ENCODE results near the gene LYRM9. TPM values are rescaled to one million over a fixed set of nuclear protein-coding genes. Genes with fewer than 3 reads are reported as not detected.
"Not testable (repeated sequence)": the region's sequence is repeated elsewhere in the genome, so short reads cannot be mapped to it uniquely, and the experiment has no call there.

Gene LYRM9
- polyA plus RNA-seq, 1 of the 3 experiments (the other 2 are of a cell fraction), result 4.6 TPM

DNA sequence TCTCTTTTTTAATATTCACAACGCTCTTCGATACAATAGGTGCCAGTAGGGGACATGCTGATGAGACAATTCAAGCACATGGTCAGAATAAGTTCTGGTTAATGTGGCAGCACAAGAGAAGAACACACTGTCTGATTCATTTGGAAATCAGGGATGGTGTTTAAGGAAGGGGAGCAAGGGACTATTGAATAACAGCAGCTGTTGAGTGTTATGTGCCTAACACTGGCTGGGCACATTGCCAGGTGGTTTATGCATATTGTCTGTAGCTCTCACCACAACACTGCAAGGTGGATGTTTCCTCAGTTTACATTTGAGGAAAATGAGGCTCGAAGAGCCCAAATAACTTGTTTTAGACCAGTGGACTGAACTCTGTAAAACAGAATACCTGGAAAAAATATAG is 44.2 kb downstream of the LYRM9 start:
- H3K79me2 ChIP-seq (ENCODE audit: insufficient read depth), result no peaks in the 10 kb centered on the region
- ChIA-PET CTCF (interaction anchor here (1.7 to 3.6 kb wide), 3 partner anchors 31 to 194 kb away, joined by 6 to 19 read pairs (median 18); no protein-coding TSS in a partner anchor), POLR2A (no interaction called here)
- no peaks in the 10 kb centered on the region for H3K36me3 ChIP-seq (replicated peaks in 1 of 2; ENCODE audit: control insufficient read depth in 1 of 2, insufficient read depth in 2 of 2, low read length in 1 of 2)
- H3K4me2 ChIP-seq, result no peak overlapping the region
- no peak overlapping the region for H3K9ac ChIP-seq
- no peaks in the 10 kb centered on the region for H3F3A ChIP-seq (replicated peaks; ENCODE audit: insufficient read depth)
- peaks cover 15% of the 10 kb centered on the region for H3K27me3 ChIP-seq (ENCODE audit: insufficient read depth)
- no peaks in the 10 kb centered on the region for H3K9me2 ChIP-seq
- DNase-seq, result no peak
- H3K4me1 ChIP-seq (ENCODE audit: control insufficient read depth in 1 of 2, insufficient read depth in 2 of 2, low read depth in 1 of 2, low read length in 1 of 2), result no peaks in the 10 kb centered on the region
- H3K4me3 ChIP-seq (ENCODE audit: low read depth in 2 of 2, low read length in 1 of 2), result no peak overlapping the region
- H3K27ac ChIP-seq (ENCODE audit: low read depth in 2 of 2, low read length in 1 of 2), result no peak overlapping the region
- 24% methylated on average over 3 of the region's 3 CpGs for WGBS (ENCODE audit: low lambda C conversion rate)
- H3K9me3 ChIP-seq, result no peaks in the 10 kb centered on the region
- TF ChIP-seq, protein P1, sequence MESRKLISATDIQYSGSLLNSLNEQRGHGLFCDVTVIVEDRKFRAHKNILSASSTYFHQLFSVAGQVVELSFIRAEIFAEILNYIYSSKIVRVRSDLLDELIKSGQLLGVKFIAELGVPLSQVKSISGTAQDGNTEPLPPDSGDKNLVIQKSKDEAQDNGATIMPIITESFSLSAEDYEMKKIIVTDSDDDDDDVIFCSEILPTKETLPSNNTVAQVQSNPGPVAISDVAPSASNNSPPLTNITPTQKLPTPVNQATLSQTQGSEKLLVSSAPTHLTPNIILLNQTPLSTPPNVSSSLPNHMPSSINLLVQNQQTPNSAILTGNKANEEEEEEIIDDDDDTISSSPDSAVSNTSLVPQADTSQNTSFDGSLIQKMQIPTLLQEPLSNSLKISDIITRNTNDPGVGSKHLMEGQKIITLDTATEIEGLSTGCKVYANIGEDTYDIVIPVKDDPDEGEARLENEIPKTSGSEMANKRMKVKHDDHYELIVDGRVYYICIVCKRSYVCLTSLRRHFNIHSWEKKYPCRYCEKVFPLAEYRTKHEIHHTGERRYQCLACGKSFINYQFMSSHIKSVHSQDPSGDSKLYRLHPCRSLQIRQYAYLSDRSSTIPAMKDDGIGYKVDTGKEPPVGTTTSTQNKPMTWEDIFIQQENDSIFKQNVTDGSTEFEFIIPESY (IDR thresholded peaks at IDR 0.05; ENCODE audit: borderline replicate concordance, low read depth), result no peak
- TF ChIP-seq RXRA (IDR thresholded peaks at IDR 0.05; ENCODE audit: borderline replicate concordance, low read depth) (no peak), TCF12 (IDR thresholded peaks at IDR 0.05) (no peak), ELF1 (IDR thresholded peaks at IDR 0.05) (no peak), GATA2 (CRISPR knock-in tag; IDR thresholded peaks at IDR 0.05) (no peak), MXI1 (IDR thresholded peaks at IDR 0.05; ENCODE audit: low read depth, low read length) (no peak), TEAD4 (IDR thresholded peaks at IDR 0.05; ENCODE audit: borderline replicate concordance, insufficient read depth) (no peak), FOXJ3 (CRISPR knock-in tag; IDR thresholded peaks at IDR 0.05) (no peak), JUND (IDR thresholded peaks at IDR 0.05) (no peak), FOSL2 (IDR thresholded peaks at IDR 0.05; ENCODE audit: borderline replicate concordance, low read depth) (no peak), SMC3 (IDR thresholded peaks at IDR 0.05; ENCODE audit: low read depth, low read length) (no peak), GABPA (IDR thresholded peaks at IDR 0.05; ENCODE audit: low read depth) (no peak), CHD2 (IDR thresholded peaks at IDR 0.05; ENCODE audit: low read length, partially characterized antibody) (no peak), EZH2phosphoT487 (IDR thresholded peaks at IDR 0.05; ENCODE audit: borderline replicate concordance, low read depth) (no peak), MEF2A (IDR thresholded peaks at IDR 0.05; ENCODE audit: borderline replicate concordance, low read depth) (no peak)
- TF ChIP-seq, protein P2, sequence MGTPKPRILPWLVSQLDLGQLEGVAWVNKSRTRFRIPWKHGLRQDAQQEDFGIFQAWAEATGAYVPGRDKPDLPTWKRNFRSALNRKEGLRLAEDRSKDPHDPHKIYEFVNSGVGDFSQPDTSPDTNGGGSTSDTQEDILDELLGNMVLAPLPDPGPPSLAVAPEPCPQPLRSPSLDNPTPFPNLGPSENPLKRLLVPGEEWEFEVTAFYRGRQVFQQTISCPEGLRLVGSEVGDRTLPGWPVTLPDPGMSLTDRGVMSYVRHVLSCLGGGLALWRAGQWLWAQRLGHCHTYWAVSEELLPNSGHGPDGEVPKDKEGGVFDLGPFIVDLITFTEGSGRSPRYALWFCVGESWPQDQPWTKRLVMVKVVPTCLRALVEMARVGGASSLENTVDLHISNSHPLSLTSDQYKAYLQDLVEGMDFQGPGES (IDR thresholded peaks at IDR 0.05; ENCODE audit: low read depth, low read length), result no peak
- TF ChIP-seq, protein P3, sequence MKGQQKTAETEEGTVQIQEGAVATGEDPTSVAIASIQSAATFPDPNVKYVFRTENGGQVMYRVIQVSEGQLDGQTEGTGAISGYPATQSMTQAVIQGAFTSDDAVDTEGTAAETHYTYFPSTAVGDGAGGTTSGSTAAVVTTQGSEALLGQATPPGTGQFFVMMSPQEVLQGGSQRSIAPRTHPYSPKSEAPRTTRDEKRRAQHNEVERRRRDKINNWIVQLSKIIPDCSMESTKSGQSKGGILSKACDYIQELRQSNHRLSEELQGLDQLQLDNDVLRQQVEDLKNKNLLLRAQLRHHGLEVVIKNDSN (IDR thresholded peaks at IDR 0.05; ENCODE audit: borderline replicate concordance, low read depth), result no peak
- TF ChIP-seq, protein P4, sequence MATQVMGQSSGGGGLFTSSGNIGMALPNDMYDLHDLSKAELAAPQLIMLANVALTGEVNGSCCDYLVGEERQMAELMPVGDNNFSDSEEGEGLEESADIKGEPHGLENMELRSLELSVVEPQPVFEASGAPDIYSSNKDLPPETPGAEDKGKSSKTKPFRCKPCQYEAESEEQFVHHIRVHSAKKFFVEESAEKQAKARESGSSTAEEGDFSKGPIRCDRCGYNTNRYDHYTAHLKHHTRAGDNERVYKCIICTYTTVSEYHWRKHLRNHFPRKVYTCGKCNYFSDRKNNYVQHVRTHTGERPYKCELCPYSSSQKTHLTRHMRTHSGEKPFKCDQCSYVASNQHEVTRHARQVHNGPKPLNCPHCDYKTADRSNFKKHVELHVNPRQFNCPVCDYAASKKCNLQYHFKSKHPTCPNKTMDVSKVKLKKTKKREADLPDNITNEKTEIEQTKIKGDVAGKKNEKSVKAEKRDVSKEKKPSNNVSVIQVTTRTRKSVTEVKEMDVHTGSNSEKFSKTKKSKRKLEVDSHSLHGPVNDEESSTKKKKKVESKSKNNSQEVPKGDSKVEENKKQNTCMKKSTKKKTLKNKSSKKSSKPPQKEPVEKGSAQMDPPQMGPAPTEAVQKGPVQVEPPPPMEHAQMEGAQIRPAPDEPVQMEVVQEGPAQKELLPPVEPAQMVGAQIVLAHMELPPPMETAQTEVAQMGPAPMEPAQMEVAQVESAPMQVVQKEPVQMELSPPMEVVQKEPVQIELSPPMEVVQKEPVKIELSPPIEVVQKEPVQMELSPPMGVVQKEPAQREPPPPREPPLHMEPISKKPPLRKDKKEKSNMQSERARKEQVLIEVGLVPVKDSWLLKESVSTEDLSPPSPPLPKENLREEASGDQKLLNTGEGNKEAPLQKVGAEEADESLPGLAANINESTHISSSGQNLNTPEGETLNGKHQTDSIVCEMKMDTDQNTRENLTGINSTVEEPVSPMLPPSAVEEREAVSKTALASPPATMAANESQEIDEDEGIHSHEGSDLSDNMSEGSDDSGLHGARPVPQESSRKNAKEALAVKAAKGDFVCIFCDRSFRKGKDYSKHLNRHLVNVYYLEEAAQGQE (IDR thresholded peaks at IDR 0.05; ENCODE audit: low read depth, low read length), result no peak
- H2AFZ ChIP-seq (ENCODE audit: low read depth), result no peak overlapping the region
- no peaks in the 10 kb centered on the region for H4K20me1 ChIP-seq (ENCODE audit: insufficient read depth)

DNA sequence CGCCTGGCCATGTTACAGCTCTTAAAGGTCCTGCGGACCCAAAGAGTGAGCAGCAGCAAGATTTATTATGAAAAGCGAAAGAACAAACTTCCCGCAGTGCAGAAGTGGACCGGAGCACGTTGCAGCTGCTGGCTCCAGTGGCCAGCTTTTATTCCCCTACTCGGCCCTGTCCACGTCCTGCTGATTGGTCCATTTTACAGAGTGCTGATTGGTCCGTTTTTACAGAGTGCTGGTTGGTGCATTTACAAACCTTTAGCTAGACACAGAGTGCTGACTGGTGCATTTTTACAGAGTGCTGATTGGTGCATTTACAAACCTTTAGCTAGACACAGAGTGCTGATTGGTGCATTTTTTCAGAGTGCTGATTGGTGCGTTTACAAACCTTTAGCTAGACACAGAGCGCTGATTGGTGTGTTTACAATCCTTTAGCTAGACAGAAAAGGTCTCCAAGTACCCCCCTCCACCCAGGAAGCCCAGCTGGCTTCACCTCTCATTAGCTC is 46.3 kb downstream of the LYRM9 start:
- POLR2A ChIA-PET; H3K4me1 ChIP-seq (ENCODE audit: control insufficient read depth in 1 of 2, insufficient read depth in 2 of 2, low read depth in 1 of 2, low read length in 1 of 2); H3K9ac ChIP-seq; DNase-seq; H3K9me2 ChIP-seq; H3F3A ChIP-seq (replicated peaks; ENCODE audit: insufficient read depth); H3K27me3 ChIP-seq (ENCODE audit: insufficient read depth); H2AFZ ChIP-seq (ENCODE audit: low read depth); H3K4me3 ChIP-seq (ENCODE audit: low read depth in 2 of 2, low read length in 1 of 2); H3K79me2 ChIP-seq (ENCODE audit: insufficient read depth); H3K4me2 ChIP-seq; H3K36me3 ChIP-seq (replicated peaks in 1 of 2; ENCODE audit: control insufficient read depth in 1 of 2, insufficient read depth in 2 of 2, low read length in 1 of 2); H4K20me1 ChIP-seq (ENCODE audit: insufficient read depth); H3K27ac ChIP-seq (ENCODE audit: low read depth in 2 of 2, low read length in 1 of 2); H3K9me3 ChIP-seq: not testable (repeated sequence)
- CTCF ChIA-PET, result interaction anchor here (2.3 to 3.6 kb wide), 2 partner anchors 33 to 42 kb away, joined by 12 to 19 read pairs; no protein-coding TSS in a partner anchor
- WGBS (ENCODE audit: low lambda C conversion rate), result 67% methylated on average over 11 of the region's 11 CpGs

Data from SK-N-SH (cell line).